ENCODE measurements around the gene LKAAEAR1.
"Not testable (repeated sequence)": the region's sequence is repeated elsewhere in the genome, so short reads cannot be mapped to it uniquely, and the experiment has no call there.

GRCh38 chr20:64087226-64087825 is 3.1 kb upstream of the LKAAEAR1 start:
- TF ChIP-seq CTCF, POLR2A (IDR thresholded peaks at IDR 0.05): not testable (repeated sequence)
